HG03025 (cell line): ENCODE results near the gene TNIP1.

Experiments used
- ATAC-seq: cut with Tn5 transposase; IDR thresholded peaks from one replicate; pipeline ENCODE4 v1.9.1; 2021; ENCODE audit warnings: mild to moderate bottlenecking, moderate library complexity; ENCODE audit not compliant: unreplicated experiment, low FRiP score

Gene TNIP1

GRCh38 chr5:151106043-151106442 lies 25.2 kb upstream of the TNIP1 start:
- ATAC-seq: no peak

- no peak for ATAC-seq
These were observed 24.7 kb upstream of the TNIP1 start for GRCh38 chr5:151105561-151105960.

GRCh38 chr5:151104795-151105194 lies 24.0 kb upstream of the TNIP1 start:
- ATAC-seq: no peak

- ATAC-seq: no peak
These were observed 20.9 kb upstream of the TNIP1 start for GRCh38 chr5:151101746-151102145.

GRCh38 chr5:151101151-151101550 lies 20.3 kb upstream of the TNIP1 start:
- no peak for ATAC-seq

- ATAC-seq: no peak
These were observed 19.8 kb upstream of the TNIP1 start for GRCh38 chr5:151100681-151101080.

- no peak for ATAC-seq
These were observed 17.9 kb upstream of the TNIP1 start for GRCh38 chr5:151098768-151099121.

- ATAC-seq: peak; percentile 40
These were observed 17.3 kb upstream of the TNIP1 start for GRCh38 chr5:151097820-151098767.

- no peak for ATAC-seq
These were observed 16.2 kb upstream of the TNIP1 start for GRCh38 chr5:151097061-151097460.

- ATAC-seq: no peak
These were observed 15.2 kb upstream of the TNIP1 start for GRCh38 chr5:151096001-151096373.

- no peak for ATAC-seq
These were observed 14.6 kb upstream of the TNIP1 start for GRCh38 chr5:151095341-151096000.

GRCh38 chr5:151094852-151095245 lies 14.0 kb upstream of the TNIP1 start:
- ATAC-seq: no peak

- peak; percentile 75 for ATAC-seq
These were observed 13.4 kb upstream of the TNIP1 start for GRCh38 chr5:151094030-151094851.

GRCh38 chr5:151093476-151093889 lies 12.6 kb upstream of the TNIP1 start:
- ATAC-seq: peak; percentile 5

- ATAC-seq: no peak
These were observed 11.9 kb upstream of the TNIP1 start for GRCh38 chr5:151092762-151093161.

GRCh38 chr5:151089726-151090125 lies 8.9 kb upstream of the TNIP1 start:
- no peak for ATAC-seq

GRCh38 chr5:151088986-151089385 lies 8.2 kb upstream of the TNIP1 start:
- no peak for ATAC-seq

- ATAC-seq: no peak
These were observed 6.7 kb upstream of the TNIP1 start for GRCh38 chr5:151087486-151087885.

- ATAC-seq: peak; percentile 58
These were observed 6.1 kb upstream of the TNIP1 start for GRCh38 chr5:151086905-151087360.

- no peak for ATAC-seq
These were observed 5.5 kb upstream of the TNIP1 start for GRCh38 chr5:151086192-151086869.
